GM12874 (cell line): ENCODE measurements around the gene HECTD4.

Experiments used
- CTCF ChIP-seq: IDR thresholded peaks from 2 replicates; pipeline ENCODE4 v1.5.1; 2011; ENCODE audit warnings: low read depth, mild to moderate bottlenecking, control low read depth, low read length, moderate library complexity; ENCODE audit not compliant: insufficient read depth

Gene HECTD4

GRCh38 chr12:112288638-112289037, 93.6 kb downstream of the HECTD4 start:
- TF ChIP-seq CTCF: no peak

GRCh38 chr12:112285600-112286401, 96.4 kb downstream of the HECTD4 start:
- no peak for TF ChIP-seq CTCF

GRCh38 chr12:112283546-112283945, 98.7 kb downstream of the HECTD4 start:
- no peak for TF ChIP-seq CTCF

DNA sequence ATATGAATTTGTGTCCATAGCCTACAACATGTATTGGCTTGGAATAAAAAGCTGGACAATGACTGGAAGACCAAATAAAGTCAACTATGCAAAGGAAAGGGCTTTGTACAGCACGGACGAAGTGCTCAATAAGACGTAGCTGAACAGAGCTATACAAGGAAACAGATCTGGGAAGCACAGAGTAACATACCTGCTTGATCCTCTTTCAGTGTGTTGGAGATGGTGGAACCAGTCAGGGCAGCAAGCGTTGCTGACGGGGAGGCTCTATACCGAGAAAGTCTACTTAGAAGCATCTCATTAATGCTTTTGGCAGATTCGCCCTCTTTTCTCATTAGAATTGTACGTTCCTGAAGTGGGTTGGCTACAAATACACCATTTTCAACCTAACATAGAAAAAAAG, 99.3 kb downstream of the HECTD4 start:
- no peak for TF ChIP-seq CTCF

DNA sequence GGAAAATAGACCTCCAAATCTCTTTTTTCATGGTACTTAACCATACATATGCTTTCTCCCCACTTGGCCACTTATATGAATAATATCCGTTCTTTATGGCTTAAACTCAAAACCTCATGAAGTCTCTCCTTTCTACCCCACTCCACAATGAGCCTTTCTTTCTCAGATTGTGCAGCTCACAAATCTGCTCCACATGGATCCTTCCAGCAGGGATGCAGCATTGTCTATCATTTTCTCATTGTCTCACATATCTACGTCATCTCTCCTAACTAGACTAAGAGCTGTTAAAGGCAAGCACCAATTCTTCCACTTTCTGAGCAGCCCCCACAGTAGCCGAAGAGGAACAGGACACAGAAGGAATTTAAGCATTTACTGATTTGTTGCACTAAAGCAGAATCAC, 106.4 kb downstream of the HECTD4 start:
- no peak for TF ChIP-seq CTCF

DNA sequence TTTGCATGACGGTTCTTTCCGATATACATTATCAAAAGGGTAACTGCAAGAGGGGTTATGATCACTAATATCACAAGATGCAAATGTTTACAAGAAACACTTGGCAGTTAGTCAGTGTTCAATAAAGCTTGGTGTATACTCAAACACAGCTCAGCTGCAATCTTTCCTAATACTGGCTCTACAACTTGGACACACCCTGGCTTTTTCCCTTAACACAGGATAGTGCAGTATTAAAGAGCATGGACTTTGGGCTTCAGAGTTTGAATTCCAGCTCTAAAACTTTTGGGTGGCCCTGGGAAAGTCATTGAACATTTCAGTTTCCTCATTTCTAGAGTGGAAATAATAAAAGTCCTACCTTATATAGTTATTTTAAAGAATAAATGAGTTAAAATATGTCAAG, 107.0 kb downstream of the HECTD4 start:
- TF ChIP-seq CTCF: no peak

- TF ChIP-seq CTCF: no peak
These were observed 111.6 kb downstream of the HECTD4 start for GRCh38 chr12:112270673-112271072.
